HG03558 (cell line): Measurements from ENCODE around the gene WFIKKN1.
"Not testable (repeated sequence)": the region's sequence is repeated elsewhere in the genome, so short reads cannot be mapped to it uniquely, and the experiment has no call there.

ENCODE experiments used
- ATAC-seq: cut with Tn5 transposase; IDR thresholded peaks from one replicate; pipeline ENCODE4 v1.9.1; 2021; ENCODE audit warnings: moderate number of reproducible peaks; ENCODE audit not compliant: unreplicated experiment; ENCODE audit errors: extremely low read depth

The WFIKKN1 gene

GRCh38 chr16:593807-594206 lies 37.0 kb upstream of the WFIKKN1 start:
- no peak for ATAC-seq

- no peak for ATAC-seq
Observed at GRCh38 chr16:595094-595528, 35.7 kb upstream of the WFIKKN1 start.

- no peak for ATAC-seq
Observed at GRCh38 chr16:595942-596735, 34.6 kb upstream of the WFIKKN1 start.

- no peak for ATAC-seq
Observed at GRCh38 chr16:596736-597060, 34.1 kb upstream of the WFIKKN1 start.

GRCh38 chr16:597655-598054 lies 33.1 kb upstream of the WFIKKN1 start:
- ATAC-seq: not testable (repeated sequence)

GRCh38 chr16:598823-599739 lies 31.7 kb upstream of the WFIKKN1 start:
- no peak for ATAC-seq

GRCh38 chr16:600781-601180 lies 30.0 kb upstream of the WFIKKN1 start:
- no peak for ATAC-seq

GRCh38 chr16:603933-604332 lies 26.9 kb upstream of the WFIKKN1 start:
- no peak for ATAC-seq

- no peak for ATAC-seq
Observed at GRCh38 chr16:606656-607307, 24.0 kb upstream of the WFIKKN1 start.

- no peak for ATAC-seq
Observed at GRCh38 chr16:608019-608418, 22.8 kb upstream of the WFIKKN1 start.

- no peak for ATAC-seq
Observed at GRCh38 chr16:609316-609715, 21.5 kb upstream of the WFIKKN1 start.

- ATAC-seq: no peak
Observed at GRCh38 chr16:609984-610383, 20.8 kb upstream of the WFIKKN1 start.

GRCh38 chr16:610513-611381 lies 20.0 kb upstream of the WFIKKN1 start:
- ATAC-seq: no peak

GRCh38 chr16:615122-615521 lies 15.7 kb upstream of the WFIKKN1 start:
- no peak for ATAC-seq

- no peak for ATAC-seq
Observed at GRCh38 chr16:616733-617586, 13.8 kb upstream of the WFIKKN1 start.

- no peak for ATAC-seq
Observed at GRCh38 chr16:617855-618254, 12.9 kb upstream of the WFIKKN1 start.

- ATAC-seq: no peak
Observed at GRCh38 chr16:619476-620100, 11.2 kb upstream of the WFIKKN1 start.

GRCh38 chr16:620700-621525 lies 9.9 kb upstream of the WFIKKN1 start:
- no peak for ATAC-seq
